ENCODE measurements around the gene WDR43.

WDR43 gene

GRCh38 chr2:28994679-28995078, 100.2 kb downstream of the WDR43 start:
- no peak for DNase-seq

GRCh38 chr2:28995765-28996750, 101.6 kb downstream of the WDR43 start:
- DNase-seq: no peak

GRCh38 chr2:28997237-28997846, 102.9 kb downstream of the WDR43 start:
- no peak for DNase-seq

All from DMS53 (cell line).